Measurements from ENCODE around the gene KCNMA1. TPM values are rescaled to one million over a fixed set of nuclear protein-coding genes. Genes with fewer than 3 reads are reported as not detected.
A peak's percentile ranks its signal among the peaks of the same experiment; 100 is the strongest.
"Not testable (repeated sequence)": the region's sequence is repeated elsewhere in the genome, so short reads cannot be mapped to it uniquely, and the experiment has no call there.

The KCNMA1 gene
- total RNA-seq, 1 donor from 2014 or later = 15.3 TPM

DNA sequence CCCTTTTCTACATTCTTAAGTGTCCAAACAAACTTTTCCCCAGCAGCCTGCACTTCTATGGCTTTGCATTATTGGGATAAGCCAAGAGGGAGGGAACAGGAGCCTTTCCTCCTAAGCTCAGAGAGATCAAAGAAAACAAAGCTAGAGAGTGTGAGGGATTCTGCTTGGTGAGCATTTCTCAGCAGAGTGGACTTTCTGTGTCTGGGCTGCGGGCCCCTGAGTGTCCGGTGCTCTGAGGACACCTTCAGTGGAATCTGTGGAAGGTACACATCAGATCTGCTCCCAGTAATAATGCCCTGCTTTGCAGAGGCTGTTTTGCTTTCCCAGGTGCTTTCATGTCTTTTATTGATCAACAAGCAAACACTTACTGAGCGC lies 50.2 kb downstream of the KCNMA1 start:
- no peak for DNase-seq (ENCODE audit: low read depth)

DNA sequence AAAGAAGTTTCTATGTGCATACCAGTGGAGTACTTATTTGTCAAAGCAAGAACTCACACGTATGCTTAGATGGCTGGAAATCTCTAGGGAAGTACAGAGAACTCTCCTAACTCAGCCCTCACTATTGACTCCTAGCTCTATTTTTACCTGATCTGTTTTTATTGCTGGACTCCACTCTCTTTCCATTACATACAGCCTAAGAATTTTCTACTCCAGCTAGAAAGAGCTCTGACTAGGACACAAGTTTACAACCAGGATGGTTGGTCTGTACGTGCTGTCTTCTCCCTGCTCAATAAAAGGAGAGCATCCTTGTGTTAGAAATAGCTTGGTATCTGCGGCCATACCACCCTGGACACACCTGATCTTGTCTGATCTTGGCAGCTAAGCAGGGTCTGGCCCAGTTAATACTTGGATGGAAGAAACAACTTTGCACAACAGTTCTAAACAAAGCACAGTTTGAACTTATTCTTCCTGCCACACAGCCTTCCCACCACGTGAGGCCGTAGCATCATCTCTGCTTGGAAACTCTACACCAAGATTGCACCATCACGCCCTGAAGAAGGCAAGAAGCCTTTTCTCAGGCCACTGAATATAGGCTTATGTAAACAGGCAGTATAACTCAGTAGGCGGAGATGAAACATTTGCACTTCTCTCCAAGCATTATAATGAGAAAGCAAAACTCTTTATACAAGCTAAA lies 50.7 kb downstream of the KCNMA1 start:
- peak; percentile 71 for DNase-seq (ENCODE audit: low read depth)

DNA sequence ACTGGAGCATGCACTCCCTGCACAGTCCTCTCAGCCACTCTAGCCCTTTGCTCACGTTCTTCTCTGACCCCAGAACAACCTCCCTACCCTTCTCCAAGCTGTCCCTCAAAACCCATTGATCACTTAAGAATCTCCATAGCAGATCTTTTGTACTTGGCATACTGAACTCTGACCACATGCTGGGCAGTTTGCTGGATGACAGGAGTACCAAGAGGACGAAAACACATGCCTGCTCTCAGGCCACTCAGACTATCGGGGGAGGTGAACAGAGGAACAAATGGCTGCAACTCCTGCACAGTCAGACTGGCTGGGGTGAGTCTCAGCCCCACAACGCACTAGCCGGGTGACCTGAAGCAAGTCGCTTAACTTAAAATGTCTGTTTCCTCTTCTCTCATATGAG lies 52.7 kb downstream of the KCNMA1 start:
- DNase-seq (ENCODE audit: low read depth) = no peak

DNA sequence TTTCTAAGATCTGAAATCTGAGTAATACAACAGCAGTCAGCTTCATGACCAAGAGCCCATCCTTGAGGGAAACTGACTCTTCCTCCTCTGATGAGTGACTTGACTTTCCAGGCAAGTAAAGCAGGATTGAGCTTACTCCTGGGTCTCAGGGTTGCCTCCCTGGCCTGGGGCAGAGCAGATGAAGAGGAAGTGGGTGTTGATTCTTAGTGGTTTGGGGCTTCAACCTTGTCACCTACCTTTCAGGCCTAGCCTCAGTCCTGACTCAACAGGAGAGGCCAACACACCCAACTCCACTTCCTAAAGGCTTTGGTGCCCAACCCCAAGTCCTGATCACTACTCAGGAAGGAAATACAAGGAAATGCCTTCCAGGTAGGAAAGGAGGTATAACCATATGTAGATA lies 54.1 kb downstream of the KCNMA1 start:
- no peak for DNase-seq (ENCODE audit: low read depth)

DNA sequence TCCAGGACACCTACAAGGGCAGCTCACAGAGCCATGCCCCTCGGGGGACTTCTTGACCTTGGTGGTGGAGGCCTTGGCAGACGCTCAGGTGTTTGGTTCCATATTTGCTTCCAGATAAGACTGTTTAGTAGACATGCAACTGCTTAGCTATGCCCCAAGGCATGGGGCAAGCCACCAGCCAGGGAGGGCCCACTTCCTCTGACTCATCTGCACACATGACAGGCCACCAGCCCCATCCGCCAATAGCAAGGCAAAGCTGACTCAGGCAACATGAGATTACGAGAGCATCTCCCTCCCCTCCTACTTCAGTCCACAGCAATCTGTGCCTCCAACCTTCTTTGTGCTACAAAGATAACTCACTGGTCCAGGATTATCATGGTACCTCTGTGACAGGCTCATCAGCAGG lies 54.9 kb downstream of the KCNMA1 start:
- DNase-seq (ENCODE audit: low read depth) = peak; percentile 67

DNA sequence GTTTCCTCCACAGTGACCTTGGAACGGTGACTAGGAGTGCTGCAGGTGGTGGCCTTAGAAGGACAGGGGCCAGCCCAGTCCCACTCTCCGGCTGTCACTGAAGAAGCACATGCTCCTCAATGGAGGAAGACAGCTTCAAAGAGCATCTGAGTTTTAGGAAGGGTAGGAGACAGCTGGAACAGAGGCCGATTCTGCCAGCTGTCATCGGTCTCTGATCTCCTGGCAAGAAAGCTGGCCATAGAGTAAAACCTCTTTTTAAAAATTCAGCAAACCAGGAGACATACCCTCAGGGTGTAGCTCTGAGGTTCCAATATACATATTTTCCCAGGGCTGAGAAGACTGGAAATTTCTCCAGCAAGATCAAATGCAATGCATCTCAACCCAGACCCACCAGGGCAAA lies 55.9 kb downstream of the KCNMA1 start:
- DNase-seq (ENCODE audit: low read depth) = peak; percentile 60

DNA sequence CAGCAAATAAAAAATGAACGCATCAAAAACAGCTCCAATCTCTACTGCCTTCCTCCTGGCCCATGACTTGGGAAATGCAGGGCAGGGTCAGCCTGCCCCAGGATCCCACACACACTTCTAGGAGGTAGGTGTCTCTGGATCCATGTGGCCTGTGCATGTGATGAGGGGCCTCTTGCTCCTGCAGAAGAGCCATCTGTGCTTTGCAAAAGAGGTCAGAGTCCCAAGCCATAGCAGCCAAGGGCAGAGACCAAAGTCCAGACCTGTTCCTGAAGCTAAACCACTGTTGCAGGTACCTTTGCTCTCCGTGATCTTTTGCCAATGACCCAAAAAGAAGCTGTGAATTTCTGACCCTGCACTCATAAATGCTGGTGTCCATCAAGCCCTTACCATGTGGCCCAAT lies 57.1 kb downstream of the KCNMA1 start:
- DNase-seq (ENCODE audit: low read depth) = no peak

DNA sequence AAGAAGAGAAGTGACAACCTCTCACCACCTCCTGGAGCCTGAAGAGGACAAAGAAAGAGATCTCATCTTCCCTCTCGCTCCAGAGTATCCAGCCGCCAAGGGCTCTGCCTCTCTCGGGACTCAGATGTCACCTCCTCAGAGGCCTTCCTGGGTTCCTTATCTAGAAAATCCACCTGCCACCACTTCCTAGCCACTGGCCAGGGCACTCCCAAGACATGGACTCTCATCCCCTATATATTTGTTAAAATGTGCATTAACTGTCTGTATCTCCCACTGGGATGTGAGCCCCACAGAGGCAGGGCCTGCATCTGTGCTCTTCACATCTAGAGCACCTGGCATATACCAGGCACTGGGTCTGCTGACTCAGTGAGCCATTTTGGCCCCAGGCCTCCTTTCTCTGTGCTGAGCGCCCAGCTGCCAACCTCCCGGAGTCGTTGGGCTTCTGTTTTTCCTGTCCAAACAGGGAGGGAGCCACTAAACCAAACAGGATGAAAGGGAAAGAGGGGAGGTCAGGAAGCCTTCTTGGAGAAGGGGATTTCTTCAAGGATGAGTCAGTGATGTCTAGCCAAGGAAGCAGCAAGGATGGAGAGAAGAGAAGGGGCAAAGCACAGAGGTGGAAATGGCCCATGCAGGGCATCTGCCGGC lies 58.9 kb downstream of the KCNMA1 start:
- no peak for DNase-seq (ENCODE audit: low read depth)

DNA sequence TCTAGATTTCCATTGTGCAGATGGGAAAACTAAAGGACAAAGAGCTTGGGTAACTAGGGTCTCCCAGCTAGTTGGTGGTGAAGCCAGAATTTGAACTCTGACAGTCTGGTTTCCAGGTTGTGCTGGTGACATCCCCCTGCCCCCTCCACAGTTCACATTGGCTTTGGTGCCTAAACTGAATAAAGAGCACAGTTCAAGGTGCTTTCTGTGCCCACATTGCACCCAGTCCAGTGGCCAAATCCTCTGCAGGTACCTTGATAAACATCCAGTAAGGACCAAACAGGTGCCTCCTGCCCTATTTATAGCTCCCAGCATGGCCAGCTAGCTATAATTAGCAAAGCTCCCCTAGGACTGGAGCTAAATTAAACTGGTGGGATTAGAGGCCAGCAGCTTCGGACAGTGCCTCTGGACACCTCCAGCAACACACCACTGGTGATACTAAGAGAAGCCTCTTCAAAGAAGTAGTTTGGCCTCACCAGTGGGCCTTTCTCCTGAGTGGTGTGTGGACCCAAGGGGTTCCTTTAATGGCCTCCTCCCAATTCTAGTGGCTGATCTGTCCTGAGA lies 59.9 kb downstream of the KCNMA1 start:
- peak; percentile 80 for DNase-seq (ENCODE audit: low read depth)

DNA sequence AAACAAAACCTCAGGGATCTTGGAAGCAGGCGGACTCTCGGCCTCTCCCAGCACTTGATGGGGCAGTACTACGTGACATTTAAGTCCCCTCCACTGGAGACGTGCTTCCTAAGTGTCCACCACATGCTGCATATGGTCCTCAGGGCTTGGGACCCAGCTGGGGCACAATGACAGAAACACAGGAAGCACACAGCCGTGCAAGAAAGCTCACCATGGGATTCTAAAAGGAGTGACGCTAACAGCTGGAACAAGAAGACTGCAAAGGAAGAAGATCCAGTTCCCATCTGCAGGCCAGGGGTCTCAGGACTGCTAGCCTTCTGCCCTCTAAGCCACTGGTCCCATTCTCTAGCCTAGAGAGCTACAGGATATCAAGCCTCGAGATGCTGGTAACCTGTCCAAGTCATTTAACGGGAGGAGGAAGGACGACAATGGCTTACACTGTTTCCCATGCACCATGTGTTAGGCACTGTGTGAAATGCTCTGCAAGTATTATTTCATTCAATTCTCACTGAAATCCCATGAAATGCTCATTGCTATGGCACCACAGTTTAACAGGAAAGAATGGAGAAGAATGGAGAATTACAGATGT lies 61.1 kb downstream of the KCNMA1 start:
- no peak for DNase-seq (ENCODE audit: low read depth)

DNA sequence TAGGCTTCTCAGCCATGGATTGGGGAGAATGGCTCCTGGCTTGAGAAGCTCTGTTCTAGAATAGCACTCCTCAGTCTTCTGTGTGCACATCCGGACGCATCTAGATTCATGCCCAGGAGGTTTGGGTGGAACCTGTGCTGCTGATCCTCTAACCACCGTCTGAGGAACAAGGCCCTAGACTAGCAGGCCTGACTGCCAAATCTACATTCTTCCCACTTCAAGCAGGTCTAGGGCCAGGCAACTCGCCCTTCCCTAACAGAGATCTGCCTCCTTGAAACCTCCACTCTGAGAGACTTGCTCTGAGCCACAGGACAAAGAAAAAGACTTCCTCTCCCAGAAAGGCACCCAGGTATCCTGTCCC lies 61.6 kb downstream of the KCNMA1 start:
- no peak for DNase-seq (ENCODE audit: low read depth)

DNA sequence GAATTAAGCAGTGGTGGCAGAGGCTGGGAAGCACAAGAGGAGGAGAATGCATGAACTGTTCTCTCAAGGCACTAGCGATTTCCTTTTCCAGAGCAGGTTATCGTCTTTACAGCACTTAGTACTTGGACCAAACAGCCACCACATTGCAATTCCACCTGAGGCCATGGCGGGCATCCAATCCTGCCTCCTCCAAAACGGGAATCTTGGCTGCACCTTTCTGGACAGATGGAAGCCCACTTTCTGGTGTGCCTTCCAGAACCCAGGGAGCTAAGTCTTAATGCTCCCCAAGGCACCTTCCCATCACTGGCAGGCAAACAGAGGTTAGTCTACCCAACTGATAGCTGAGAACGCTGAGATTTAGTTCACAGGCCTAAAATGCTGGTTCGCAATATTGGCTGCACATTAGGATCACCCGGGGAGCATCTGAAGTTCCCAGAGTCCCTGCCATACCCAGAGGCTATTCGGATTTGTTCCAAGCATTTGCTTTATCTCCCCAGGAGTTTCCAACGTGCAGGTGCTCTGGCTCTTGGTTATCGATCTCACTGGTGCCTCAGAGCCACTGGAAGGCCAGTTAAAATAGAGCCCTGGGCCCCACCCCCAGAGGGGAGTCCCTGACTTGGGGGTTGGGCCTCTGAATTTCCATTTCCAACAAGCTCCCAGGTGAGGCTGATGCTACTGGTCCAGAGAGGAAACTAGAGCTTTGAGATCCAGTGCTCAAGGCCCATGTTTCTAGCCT lies 62.2 kb downstream of the KCNMA1 start:
- no peak for DNase-seq (ENCODE audit: low read depth)

DNA sequence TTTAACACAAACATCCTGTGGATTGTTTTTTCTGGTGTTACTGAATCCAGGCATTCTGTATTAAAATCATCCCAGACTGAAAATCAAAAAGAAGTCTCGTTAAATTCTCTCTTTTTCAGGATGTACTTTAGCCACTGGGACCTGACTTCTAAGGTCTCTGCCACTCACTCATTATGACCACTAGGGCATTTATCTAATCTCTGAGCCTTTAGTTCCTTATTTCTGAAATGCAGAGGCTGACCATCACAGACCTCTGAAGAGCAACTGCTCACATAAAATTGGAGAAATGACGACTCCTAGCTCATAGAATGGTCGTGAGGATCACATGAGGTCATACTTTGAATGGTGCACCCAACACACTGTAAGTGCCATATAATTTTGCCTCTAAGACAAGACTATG lies 63.2 kb downstream of the KCNMA1 start:
- no peak for DNase-seq (ENCODE audit: low read depth)

DNA sequence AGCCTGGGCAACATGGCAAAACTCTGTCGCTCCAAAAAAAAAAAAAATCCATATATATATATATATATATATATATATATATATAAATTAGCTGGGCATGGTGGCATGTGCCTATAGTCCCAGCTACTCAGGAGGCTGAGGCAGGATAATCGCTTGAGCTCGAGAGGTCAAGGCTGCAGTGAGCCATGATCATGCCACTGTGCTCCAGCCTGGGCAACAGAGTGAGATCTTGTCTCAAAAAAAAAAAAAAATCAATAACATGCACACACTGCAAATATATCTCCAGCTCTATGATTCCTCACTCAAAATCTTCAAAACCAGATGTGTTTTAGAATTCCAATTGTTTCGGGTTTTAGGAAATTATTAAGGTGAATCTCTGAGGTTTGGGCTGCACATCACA lies 65.1 kb downstream of the KCNMA1 start:
- DNase-seq (ENCODE audit: low read depth) = not testable (repeated sequence)

DNA sequence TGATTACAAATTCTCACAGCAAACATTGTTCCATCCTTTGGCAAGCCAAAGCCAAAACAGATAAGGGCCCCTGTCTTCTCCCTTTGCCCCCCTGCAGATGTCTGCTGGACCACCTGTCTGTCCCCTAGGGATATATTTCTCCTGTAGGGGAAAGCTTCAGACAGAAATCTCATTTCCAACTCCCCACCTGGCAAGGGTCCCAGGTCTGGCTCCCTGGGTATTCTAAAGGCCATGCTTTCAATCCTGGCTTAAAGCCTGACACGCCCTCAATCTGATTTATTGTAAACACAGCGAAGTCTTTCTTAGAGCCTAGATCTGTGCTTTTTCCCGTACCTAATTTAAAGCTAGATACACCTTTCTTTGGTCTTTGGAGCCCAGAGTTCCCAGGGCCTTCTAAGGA lies 66.1 kb downstream of the KCNMA1 start:
- no peak for DNase-seq (ENCODE audit: low read depth)

DNA sequence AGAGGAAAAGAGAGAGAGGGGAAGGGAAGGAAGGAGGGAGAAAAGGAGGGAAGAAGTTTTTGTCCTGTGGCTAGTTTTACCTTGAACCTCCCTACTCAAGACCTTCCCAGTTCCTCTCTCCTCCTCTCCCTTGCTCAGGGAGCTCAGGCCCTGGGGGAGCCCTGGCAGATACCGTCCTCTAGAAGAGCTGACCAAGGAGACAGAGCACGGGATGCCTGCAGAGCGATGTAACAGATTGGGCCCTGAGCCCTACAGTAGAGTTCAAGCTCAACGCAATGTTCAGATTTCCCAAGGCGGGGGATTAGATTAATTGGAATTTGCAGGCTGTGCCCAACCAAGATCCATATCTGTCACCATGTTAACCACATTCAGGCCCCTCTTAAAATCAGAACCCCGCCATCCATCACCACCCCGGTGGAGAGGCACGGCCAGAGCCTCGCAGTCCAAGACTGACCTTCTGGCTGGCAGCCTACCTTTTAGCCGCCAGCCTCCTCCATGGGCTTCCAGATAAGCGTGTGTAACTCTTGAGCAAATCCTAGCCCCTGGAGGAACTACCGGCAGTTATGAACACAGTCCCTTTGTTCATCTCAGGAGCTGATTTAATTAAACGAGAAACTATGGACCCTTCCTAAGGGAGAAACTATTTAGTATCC lies 70.6 kb downstream of the KCNMA1 start:
- no peak for DNase-seq (ENCODE audit: low read depth)

DNA sequence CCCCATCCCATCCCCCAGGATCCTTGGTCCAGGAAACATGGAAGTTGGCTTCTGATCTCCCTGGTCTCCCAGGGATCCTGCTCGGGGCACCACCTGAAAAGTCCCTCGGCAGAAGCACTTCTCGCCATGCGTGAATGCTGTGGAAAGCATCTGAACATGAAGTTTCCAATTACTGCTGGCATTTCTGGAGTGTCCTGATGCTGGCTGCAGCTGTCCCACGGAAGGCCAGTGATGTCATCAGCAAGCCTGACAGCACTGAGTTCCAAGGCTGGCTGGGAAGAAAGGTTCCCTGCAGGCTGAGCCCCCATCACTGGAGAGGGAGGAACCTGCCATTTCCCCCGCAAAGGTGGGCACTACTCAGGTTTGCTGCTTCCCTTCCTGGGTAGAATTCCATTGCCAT lies 71.4 kb downstream of the KCNMA1 start:
- DNase-seq (ENCODE audit: low read depth) = peak; percentile 84

DNA sequence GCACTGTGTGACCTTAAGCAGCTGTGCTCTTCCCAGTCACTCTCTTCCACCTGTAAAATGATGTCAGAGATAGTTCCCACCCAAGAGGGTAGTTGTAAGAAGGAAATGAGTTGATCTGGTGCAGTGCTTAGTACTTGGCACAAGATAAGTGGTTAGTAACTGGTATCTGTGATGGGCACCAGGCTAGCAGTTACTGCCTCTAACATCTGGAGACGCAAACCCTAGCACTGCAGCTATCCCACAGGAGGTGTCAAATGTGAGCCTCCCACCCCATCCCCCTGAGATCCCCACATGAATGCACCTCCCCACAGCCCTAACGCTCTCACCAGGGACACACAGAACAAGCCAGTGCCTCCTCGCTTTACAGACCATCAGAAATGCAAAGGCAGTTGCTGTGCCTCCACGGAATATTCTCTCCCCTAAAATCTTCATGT lies 72.0 kb downstream of the KCNMA1 start:
- no peak for DNase-seq (ENCODE audit: low read depth)

DNA sequence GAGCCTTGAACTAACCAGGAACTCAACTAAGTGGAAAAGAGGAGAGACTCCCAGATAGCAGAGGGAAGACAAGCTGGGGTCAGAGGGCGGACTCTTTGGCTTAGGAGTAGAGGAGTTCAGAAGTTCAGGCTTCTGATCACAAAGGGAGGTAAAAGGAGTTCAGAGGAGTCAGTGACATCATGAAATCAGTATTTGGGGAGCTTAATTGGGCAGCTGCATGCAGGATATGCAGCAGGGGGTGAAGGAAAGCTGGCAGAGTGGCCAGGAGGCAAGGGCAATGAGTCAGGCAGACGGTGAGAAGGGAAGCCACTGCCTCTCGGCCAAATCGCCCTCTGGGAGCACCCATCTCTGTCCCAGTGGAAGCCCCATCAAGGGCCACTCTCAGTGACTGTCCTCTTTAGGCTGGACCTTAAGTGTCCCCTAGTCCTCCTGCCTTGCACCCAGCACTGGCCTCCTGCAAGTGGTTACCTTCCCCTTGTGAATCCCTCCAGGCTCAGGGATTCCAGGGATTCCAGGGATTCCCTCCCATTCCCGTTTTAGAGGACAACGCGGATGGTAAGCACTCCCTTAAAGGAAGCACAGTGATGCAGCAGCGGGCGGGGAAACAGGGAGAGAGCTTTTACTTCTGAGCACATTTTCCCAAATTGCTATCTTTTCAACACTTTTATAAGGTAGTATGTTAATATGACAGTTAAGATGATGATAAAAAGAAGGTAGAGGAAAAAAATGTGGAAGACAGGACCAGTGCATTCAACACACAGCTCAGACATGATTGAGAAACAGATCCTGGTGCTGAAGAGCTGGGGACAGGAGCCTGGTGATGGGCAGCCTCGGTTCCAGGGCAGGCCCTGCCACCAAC lies 72.6 kb downstream of the KCNMA1 start:
- DNase-seq (ENCODE audit: low read depth) = peak; percentile 89

DNA sequence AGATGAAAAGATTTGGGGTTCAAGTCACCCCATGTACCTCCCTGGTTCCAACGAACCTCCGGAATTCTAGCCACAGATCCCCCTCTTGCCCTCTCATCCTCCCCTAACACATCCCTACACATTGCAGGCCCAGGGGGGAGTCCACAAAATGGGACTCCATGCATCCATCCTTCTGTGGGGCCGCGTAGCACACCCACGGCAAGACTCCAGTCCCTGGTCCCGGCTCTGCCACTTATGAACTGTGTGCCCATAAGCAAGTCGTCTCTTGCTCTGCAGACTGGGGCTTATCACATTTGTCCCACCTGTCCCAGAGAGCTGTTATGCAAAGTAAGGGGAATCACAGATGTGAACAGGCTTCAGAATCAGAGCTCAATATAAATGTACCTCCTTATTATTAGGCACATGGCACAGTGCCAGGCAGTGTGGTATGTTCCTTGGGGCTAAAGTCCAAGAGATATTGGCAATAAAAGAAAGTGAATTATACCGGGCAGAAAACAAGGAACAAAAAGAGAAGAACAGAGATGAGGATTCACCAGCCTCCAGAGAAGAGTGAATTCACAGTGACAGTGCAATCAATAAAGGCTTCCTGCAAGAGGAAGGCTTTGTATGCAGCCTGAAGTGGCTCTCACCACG lies 73.9 kb downstream of the KCNMA1 start:
- no peak for DNase-seq (ENCODE audit: low read depth)
